HepG2 (cell line): Measurements from ENCODE around the gene PFKL. TPM values are rescaled to one million over a fixed set of nuclear protein-coding genes. Genes with fewer than 3 reads are reported as not detected.

ENCODE experiments used
- ARHGAP35 ChIP-seq: sonication (generic); formaldehyde crosslinking; IDR thresholded peaks from 2 replicates; pipeline ENCODE4 v1.9.0; 2022; ENCODE audit warnings: mild to moderate bottlenecking, inconsistent platforms, moderate library complexity, missing genetic modification reagents, borderline replicate concordance
- ARNTL ChIP-seq: sonication (generic); formaldehyde crosslinking; IDR thresholded peaks from 2 replicates; pipeline ENCODE4 v1.4.0; 2020; ENCODE audit warnings: mild to moderate bottlenecking, missing genetic modification reagents
- CREM ChIP-seq, 2 experiments: sonication (generic) in 1 of 2; formaldehyde crosslinking in 1 of 2; IDR thresholded peaks; 2 replicates each; pipeline versions ENCODE4 v1.4.0 to v1.6.1; 2016 to 2020; ENCODE audit warnings: antibody characterized with exemption in 1 of 2, mild to moderate bottlenecking in 1 of 2, missing genetic modification reagents in 1 of 2
- KLF12 ChIP-seq: sonication (generic); formaldehyde crosslinking; IDR thresholded peaks from 2 replicates; pipeline ENCODE4 v1.4.0; 2020; ENCODE audit warnings: missing genetic modification reagents, borderline replicate concordance
- MXI1 ChIP-seq: IDR thresholded peaks from 3 replicates; pipeline ENCODE4 v1.6.1; 2012; ENCODE audit warnings: low read depth, low read length, inconsistent platforms, borderline replicate concordance
- NCOA1 ChIP-seq: sonication (generic); formaldehyde crosslinking; IDR thresholded peaks from 2 replicates; pipeline ENCODE4 v1.9.0; 2021; ENCODE audit warnings: missing genetic modification reagents
- NFE2 ChIP-seq: sonication (generic); formaldehyde crosslinking; IDR thresholded peaks from 2 replicates; pipeline ENCODE4 v1.4.0; 2020; ENCODE audit warnings: missing genetic modification reagents
- NFE2L2 ChIP-seq: fragments of 150-350 bp; IDR thresholded peaks from 2 replicates; pipeline ENCODE4 v1.6.1; 2014; ENCODE audit warnings: low read length
- RARA ChIP-seq: IDR thresholded peaks from 2 replicates; pipeline ENCODE4 v1.6.1; 2016; ENCODE audit warnings: missing genetic modification reagents, missing compliant biosample characterization
- RFXANK ChIP-seq: IDR thresholded peaks from 2 replicates; pipeline ENCODE4 v1.6.1; 2016
- RXRB ChIP-seq: IDR thresholded peaks from 2 replicates; pipeline ENCODE4 v1.6.1; 2016; ENCODE audit warnings: borderline replicate concordance, missing genetic modification reagents, missing compliant biosample characterization
- SNRNP70 ChIP-seq: fragments of 200-400 bp; formaldehyde crosslinking; IDR thresholded peaks from 2 replicates; pipeline ENCODE4 v1.6.1; 2017; ENCODE audit warnings: mild to moderate bottlenecking, low read depth, low read length, moderate library complexity
- SP4 ChIP-seq: sonication (generic); formaldehyde crosslinking; IDR thresholded peaks from 2 replicates; pipeline ENCODE4 v1.8.1; 2023; ENCODE audit warnings: mild to moderate bottlenecking, missing genetic modification reagents
- SRSF1 ChIP-seq: fragments of 200-400 bp; formaldehyde crosslinking; optimal IDR thresholded peaks from 2 replicates; pipeline ENCODE3; 2017; ENCODE audit warnings: mild to moderate bottlenecking, low read depth, low read length, moderate library complexity
- ZBTB7B ChIP-seq: sonication (generic); formaldehyde crosslinking; IDR thresholded peaks from 2 replicates; pipeline ENCODE4 v1.4.0; 2020; ENCODE audit warnings: missing genetic modification reagents
- ZNF292 ChIP-seq: sonication (generic); formaldehyde crosslinking; IDR thresholded peaks from 2 replicates; pipeline ENCODE4 v1.8.1; 2022; ENCODE audit warnings: mild to moderate bottlenecking, low read depth, missing genetic modification reagents, borderline replicate concordance
- ZNF34 ChIP-seq: sonication (generic); formaldehyde crosslinking; IDR thresholded peaks from 2 replicates; pipeline ENCODE4 v1.4.0; 2020; ENCODE audit warnings: mild to moderate bottlenecking, missing genetic modification reagents, borderline replicate concordance
- ZNF446 ChIP-seq: sonication (generic); formaldehyde crosslinking; IDR thresholded peaks from 2 replicates; pipeline ENCODE4 v1.5.0; 2020; ENCODE audit warnings: mild to moderate bottlenecking, missing genetic modification reagents
- ZNF558 ChIP-seq: sonication (generic); formaldehyde crosslinking; IDR thresholded peaks from 2 replicates; pipeline ENCODE4 v1.9.0; 2022; ENCODE audit warnings: mild to moderate bottlenecking, missing genetic modification reagents, borderline replicate concordance
- polyA plus RNA-seq, 8 experiments: library from polyadenylated mRNA; depleted of rRNA in 3 of 8; stranded (reverse) in 7 of 8; unstranded in 1 of 8; fragments of >200 nt; fragmentation: Illumina TruSeq in 4 of 8; extraction: Trizol in 4 of 8; gene quantifications; 2 replicates each; pipeline versions ENCODE4 v1.2.1 to v1.2.3, GENCODE V29; 2011 to 2016; ENCODE audit warnings: low read depth in 4 of 8, missing spikeins in 1 of 8, mixed read lengths in 1 of 8; ENCODE audit not compliant: insufficient read depth in 1 of 8
- total RNA-seq, 5 experiments: library from RNA; depleted of rRNA; stranded (reverse); fragments of >200 nt; fragmentation: Illumina TruSeq; extraction: Trizol; gene quantifications; 2 replicates each; pipeline ENCODE4 v1.2.3, GENCODE V29; 2016; ENCODE audit warnings: low read depth in 1 of 5
- TF ChIP-seq, protein P1 (sequence below): sonication (generic); formaldehyde crosslinking; IDR thresholded peaks from 2 replicates; pipeline ENCODE4 v1.5.1; 2020; ENCODE audit warnings: mild to moderate bottlenecking, missing genetic modification reagents, moderate library complexity
- TF ChIP-seq, protein P2 (sequence below): sonication (generic); formaldehyde crosslinking; IDR thresholded peaks from 2 replicates; pipeline ENCODE4 v1.8.0; 2022; ENCODE audit warnings: missing genetic modification reagents, mild to moderate bottlenecking, inconsistent platforms, borderline replicate concordance
- TF ChIP-seq, protein P3 (sequence below): sonication (generic); IDR thresholded peaks from 2 replicates; pipeline ENCODE4 v1.6.1; 2016; ENCODE audit warnings: low read depth, borderline replicate concordance

PFKL gene
- total and polyA plus RNA-seq, 2 of the 13 experiments (the other 11 are each of a cell fraction or from before 2014, with no cell fraction given), result 92.8 to 106 TPM

DNA sequence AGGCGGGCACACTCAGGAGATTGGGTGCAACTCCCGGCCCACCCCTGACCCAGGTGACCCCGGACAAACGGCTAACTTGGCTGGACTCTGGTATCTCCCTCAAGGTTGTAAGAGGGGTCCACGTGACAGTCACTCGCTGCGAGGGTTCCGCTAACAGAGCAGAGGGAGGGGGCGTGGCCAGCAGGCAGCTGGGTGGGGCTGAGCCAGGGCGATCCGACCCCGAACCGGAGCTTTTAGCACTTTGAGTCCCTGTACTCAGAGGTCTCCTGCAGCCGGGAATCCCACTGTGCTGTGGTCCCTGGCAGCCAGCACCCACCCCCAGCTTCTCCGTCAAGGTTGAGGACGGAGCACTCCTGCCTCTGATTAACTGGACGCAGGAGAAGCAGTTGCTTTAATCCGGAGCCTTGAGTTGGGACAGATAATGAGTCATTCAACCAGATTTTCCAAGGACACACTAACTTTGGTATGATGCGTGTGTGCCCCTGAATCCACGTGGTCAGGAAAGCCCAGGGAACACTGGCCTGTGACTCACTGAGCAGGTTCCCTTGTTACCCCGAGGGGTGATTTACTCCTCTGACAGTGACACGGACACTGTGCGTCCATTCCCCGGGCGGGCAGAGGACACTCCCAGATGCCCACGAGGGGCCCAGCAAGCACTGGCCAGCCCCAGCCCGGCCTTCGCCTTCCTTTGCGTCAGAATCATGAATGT, 70.3 kb downstream of the PFKL start (continued):
- TF ChIP-seq ZNF292 (CRISPR knock-in tag) (peak; percentile 58; the same call in 1 of the 2 replicates), NFE2 (CRISPR knock-in tag) (no peak), SP4 (CRISPR knock-in tag) (no peak; the same call in 1 of the 2 replicates), ARHGAP35 (CRISPR knock-in tag) (no peak), NCOA1 (CRISPR knock-in tag) (no peak), RARA (CRISPR knock-in tag) (peak; percentile 82), MXI1 (peak; percentile 74; the same call in 1 of the 3 replicates), ZNF446 (CRISPR knock-in tag) (no peak), RXRB (CRISPR knock-in tag) (peak; percentile 69; the same call in 1 of the 2 replicates), ARNTL (CRISPR knock-in tag) (peak; percentile 97), NFE2L2 (no peak), KLF12 (CRISPR knock-in tag) (no peak; the same call in 1 of the 2 replicates), ZBTB7B (no peak), ZNF34 (CRISPR knock-in tag) (no peak), SRSF1 (no peak), RFXANK (no peak), ZNF558 (0 out of 2 replicates have a peak, but pooled peaks have one; percentile 16), CREM (IDR thresholded peaks at IDR 0.05) (no peak), CREM (CRISPR knock-in tag; IDR thresholded peaks at IDR 0.05) (no peak), SNRNP70 (no peak)
- TF ChIP-seq, protein P1, sequence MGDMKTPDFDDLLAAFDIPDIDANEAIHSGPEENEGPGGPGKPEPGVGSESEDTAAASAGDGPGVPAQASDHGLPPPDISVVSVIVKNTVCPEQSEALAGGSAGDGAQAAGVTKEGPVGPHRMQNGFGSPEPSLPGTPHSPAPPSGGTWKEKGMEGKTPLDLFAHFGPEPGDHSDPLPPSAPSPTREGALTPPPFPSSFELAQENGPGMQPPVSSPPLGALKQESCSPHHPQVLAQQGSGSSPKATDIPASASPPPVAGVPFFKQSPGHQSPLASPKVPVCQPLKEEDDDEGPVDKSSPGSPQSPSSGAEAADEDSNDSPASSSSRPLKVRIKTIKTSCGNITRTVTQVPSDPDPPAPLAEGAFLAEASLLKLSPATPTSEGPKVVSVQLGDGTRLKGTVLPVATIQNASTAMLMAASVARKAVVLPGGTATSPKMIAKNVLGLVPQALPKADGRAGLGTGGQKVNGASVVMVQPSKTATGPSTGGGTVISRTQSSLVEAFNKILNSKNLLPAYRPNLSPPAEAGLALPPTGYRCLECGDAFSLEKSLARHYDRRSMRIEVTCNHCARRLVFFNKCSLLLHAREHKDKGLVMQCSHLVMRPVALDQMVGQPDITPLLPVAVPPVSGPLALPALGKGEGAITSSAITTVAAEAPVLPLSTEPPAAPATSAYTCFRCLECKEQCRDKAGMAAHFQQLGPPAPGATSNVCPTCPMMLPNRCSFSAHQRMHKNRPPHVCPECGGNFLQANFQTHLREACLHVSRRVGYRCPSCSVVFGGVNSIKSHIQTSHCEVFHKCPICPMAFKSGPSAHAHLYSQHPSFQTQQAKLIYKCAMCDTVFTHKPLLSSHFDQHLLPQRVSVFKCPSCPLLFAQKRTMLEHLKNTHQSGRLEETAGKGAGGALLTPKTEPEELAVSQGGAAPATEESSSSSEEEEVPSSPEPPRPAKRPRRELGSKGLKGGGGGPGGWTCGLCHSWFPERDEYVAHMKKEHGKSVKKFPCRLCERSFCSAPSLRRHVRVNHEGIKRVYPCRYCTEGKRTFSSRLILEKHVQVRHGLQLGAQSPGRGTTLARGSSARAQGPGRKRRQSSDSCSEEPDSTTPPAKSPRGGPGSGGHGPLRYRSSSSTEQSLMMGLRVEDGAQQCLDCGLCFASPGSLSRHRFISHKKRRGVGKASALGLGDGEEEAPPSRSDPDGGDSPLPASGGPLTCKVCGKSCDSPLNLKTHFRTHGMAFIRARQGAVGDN (CRISPR knock-in tag), result peak; percentile 71
- TF ChIP-seq, protein P2, sequence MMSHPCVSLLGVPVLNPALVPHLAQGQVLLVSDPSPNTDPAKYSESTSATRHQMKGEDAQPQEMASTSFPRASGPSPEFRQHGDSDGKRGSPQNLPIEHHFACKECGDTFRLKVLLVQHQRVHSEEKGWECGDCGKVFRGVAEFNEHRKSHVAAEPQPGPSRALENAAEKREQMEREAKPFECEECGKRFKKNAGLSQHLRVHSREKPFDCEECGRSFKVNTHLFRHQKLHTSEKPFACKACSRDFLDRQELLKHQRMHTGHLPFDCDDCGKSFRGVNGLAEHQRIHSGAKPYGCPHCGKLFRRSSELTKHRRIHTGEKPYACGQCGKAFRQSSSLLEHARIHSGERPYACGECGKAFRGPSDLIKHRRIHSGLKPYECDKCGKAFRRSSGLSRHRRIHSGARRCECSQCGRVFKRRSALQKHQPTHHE, result no peak
- TF ChIP-seq, protein P3, sequence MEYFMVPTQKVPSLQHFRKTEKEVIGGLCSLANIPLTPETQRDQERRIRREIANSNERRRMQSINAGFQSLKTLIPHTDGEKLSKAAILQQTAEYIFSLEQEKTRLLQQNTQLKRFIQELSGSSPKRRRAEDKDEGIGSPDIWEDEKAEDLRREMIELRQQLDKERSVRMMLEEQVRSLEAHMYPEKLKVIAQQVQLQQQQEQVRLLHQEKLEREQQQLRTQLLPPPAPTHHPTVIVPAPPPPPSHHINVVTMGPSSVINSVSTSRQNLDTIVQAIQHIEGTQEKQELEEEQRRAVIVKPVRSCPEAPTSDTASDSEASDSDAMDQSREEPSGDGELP, result peak; percentile 28; the same call in 1 of the 2 replicates
